ENCODE measurements around the gene SCARB1.
A peak's percentile ranks its signal among the peaks of the same experiment; 100 is the strongest.

The SCARB1 gene

GRCh38 chr12:124779161-124780141 lies 84.2 kb downstream of the SCARB1 start:
- DNase-seq (ENCODE audit: low spot score): peak; percentile 74
- in situ Hi-C loops (cut with MboI; ENCODE audit: low sequenced_read_pairs, unreplicated experiment): no loop called here
- TF ChIP-seq CTCF (IDR thresholded peaks at IDR 0.05; ENCODE audit: borderline replicate concordance, control extremely low read depth, extremely low read depth, insufficient read depth, missing control alignments): no peak

GRCh38 chr12:124778411-124778810 lies 85.3 kb downstream of the SCARB1 start:
- in situ Hi-C loops (cut with MboI; ENCODE audit: low sequenced_read_pairs, unreplicated experiment): no loop called here
- TF ChIP-seq CTCF (IDR thresholded peaks at IDR 0.05; ENCODE audit: borderline replicate concordance, control extremely low read depth, extremely low read depth, insufficient read depth, missing control alignments): no peak
- no peak for DNase-seq (ENCODE audit: low spot score)

- DNase-seq (ENCODE audit: low spot score): no peak
- in situ Hi-C loops (cut with MboI; ENCODE audit: low sequenced_read_pairs, unreplicated experiment): no loop called here
- TF ChIP-seq CTCF (IDR thresholded peaks at IDR 0.05; ENCODE audit: borderline replicate concordance, control extremely low read depth, extremely low read depth, insufficient read depth, missing control alignments): no peak
Observed at GRCh38 chr12:124777399-124778372, 86.0 kb downstream of the SCARB1 start.

GRCh38 chr12:124776125-124776513 lies 87.5 kb downstream of the SCARB1 start:
- DNase-seq (ENCODE audit: low spot score): no peak
- TF ChIP-seq CTCF (IDR thresholded peaks at IDR 0.05; ENCODE audit: borderline replicate concordance, control extremely low read depth, extremely low read depth, insufficient read depth, missing control alignments): no peak
- in situ Hi-C loops (cut with MboI; ENCODE audit: low sequenced_read_pairs, unreplicated experiment): no loop called here

- in situ Hi-C loops (cut with MboI; ENCODE audit: low sequenced_read_pairs, unreplicated experiment): loop anchor here (25.0 kb wide), 1 partner anchor 387 kb away; no protein-coding TSS in a partner anchor
- TF ChIP-seq CTCF (IDR thresholded peaks at IDR 0.05; ENCODE audit: borderline replicate concordance, control extremely low read depth, extremely low read depth, insufficient read depth, missing control alignments): no peak
- DNase-seq (ENCODE audit: low spot score): peak; percentile 75
Observed at GRCh38 chr12:124774462-124775167, 89.0 kb downstream of the SCARB1 start.
